KOPT-K1 (cell line): ENCODE data around the gene CACNA1G.

Experiments
- H3K27ac ChIP-seq: fragments of 200-600 bp; sonication (generic); 2 replicates; pipeline ENCODE4 v1.5.1; 2016; ENCODE audit warnings: antibody characterized with exemption, mild to moderate bottlenecking, low read depth, low read length; ENCODE audit not compliant: poor library complexity, severe bottlenecking
- H3K36me3 ChIP-seq: fragments of 200-600 bp; sonication (generic); 2 replicates; pipeline ENCODE4 v1.5.1; 2017; ENCODE audit warnings: antibody characterized with exemption, mild to moderate bottlenecking, low read length, moderate library complexity; ENCODE audit not compliant: insufficient read depth
- H3K9me3 ChIP-seq: fragments of 200-600 bp; sonication (generic); 2 replicates; pipeline ENCODE4 v1.5.1; 2017; ENCODE audit warnings: antibody characterized with exemption, low read length, mild to moderate bottlenecking; ENCODE audit not compliant: insufficient read depth, poor library complexity, severe bottlenecking

CACNA1G gene

GRCh38 chr17:50539762-50540559 lies 20.6 kb upstream of the CACNA1G start:
- no peak overlapping the region for H3K27ac ChIP-seq
- H3K9me3 ChIP-seq: no peaks in the 10 kb centered on the region
- no peaks in the 10 kb centered on the region for H3K36me3 ChIP-seq

GRCh38 chr17:50540560-50541401 lies 19.7 kb upstream of the CACNA1G start:
- H3K36me3 ChIP-seq: no peaks in the 10 kb centered on the region
- H3K27ac ChIP-seq: no peak overlapping the region
- H3K9me3 ChIP-seq: no peaks in the 10 kb centered on the region

GRCh38 chr17:50541402-50541715 lies 19.2 kb upstream of the CACNA1G start:
- no peaks in the 10 kb centered on the region for H3K36me3 ChIP-seq
- no peak overlapping the region for H3K27ac ChIP-seq
- H3K9me3 ChIP-seq: no peaks in the 10 kb centered on the region

- no peaks in the 10 kb centered on the region for H3K36me3 ChIP-seq
- H3K27ac ChIP-seq: no peak overlapping the region
- no peaks in the 10 kb centered on the region for H3K9me3 ChIP-seq
These were observed 18.5 kb upstream of the CACNA1G start for GRCh38 chr17:50541716-50542688.

GRCh38 chr17:50542795-50543774 lies 17.4 kb upstream of the CACNA1G start:
- Histone ChIP-seq H3K36me3 (no peaks in the 10 kb centered on the region), H3K27ac (no peak overlapping the region), H3K9me3 (no peaks in the 10 kb centered on the region)

GRCh38 chr17:50544516-50544915 lies 16.0 kb upstream of the CACNA1G start:
- Histone ChIP-seq H3K9me3 (no peaks in the 10 kb centered on the region), H3K27ac (no peak overlapping the region), H3K36me3 (no peaks in the 10 kb centered on the region)

GRCh38 chr17:50545311-50545710 lies 15.2 kb upstream of the CACNA1G start:
- Histone ChIP-seq H3K36me3 (no peaks in the 10 kb centered on the region), H3K9me3 (no peaks in the 10 kb centered on the region), H3K27ac (no peak overlapping the region)

GRCh38 chr17:50546701-50547034 lies 13.8 kb upstream of the CACNA1G start:
- Histone ChIP-seq H3K27ac (no peak overlapping the region), H3K9me3 (no peaks in the 10 kb centered on the region), H3K36me3 (no peaks in the 10 kb centered on the region)

- no peaks in the 10 kb centered on the region for H3K36me3 ChIP-seq
- H3K9me3 ChIP-seq: no peaks in the 10 kb centered on the region
- no peak within 1 kb of the TSS for H3K27ac ChIP-seq
These were observed 13.3 kb upstream of the CACNA1G start, which contains the start of gene SPATA20 for GRCh38 chr17:50547035-50547735. Gene SPATA20, plus strand, starts transcription at chr17:50547174. Its CDS starts 35 bp downstream, at chr17:50547209.

GRCh38 chr17:50547736-50548083 lies 12.8 kb upstream of the CACNA1G start:
- Histone ChIP-seq H3K9me3 (no peaks in the 10 kb centered on the region), H3K27ac (no peak overlapping the region), H3K36me3 (no peaks in the 10 kb centered on the region)

GRCh38 chr17:50548831-50549230 lies 11.7 kb upstream of the CACNA1G start:
- no peaks in the 10 kb centered on the region for H3K9me3 ChIP-seq
- H3K36me3 ChIP-seq: no peaks in the 10 kb centered on the region
- H3K27ac ChIP-seq: no peak overlapping the region

GRCh38 chr17:50549256-50549941 lies 11.1 kb upstream of the CACNA1G start:
- Histone ChIP-seq H3K9me3 (no peaks in the 10 kb centered on the region), H3K27ac (no peak overlapping the region)

GRCh38 chr17:50549969-50550368 lies 10.5 kb upstream of the CACNA1G start:
- Histone ChIP-seq H3K27ac (no peak overlapping the region), H3K36me3 (no peaks in the 10 kb centered on the region), H3K9me3 (no peaks in the 10 kb centered on the region)

More at GRCh38 chr17:50549256-50549941, 11.1 kb upstream of the CACNA1G start:
- H3K36me3 ChIP-seq: no peaks in the 10 kb centered on the region
